K562 (cell line): ENCODE results near the gene TTLL10. TPM values are rescaled to one million over a fixed set of nuclear protein-coding genes. Genes with fewer than 3 reads are reported as not detected.
A peak's percentile ranks its signal among the peaks of the same experiment; 100 is the strongest.

ENCODE experiments used
- CEBPB ChIP-seq: fragments of 450-650 bp; IDR thresholded peaks from 2 replicates; pipeline ENCODE4 v1.6.1; 2016; ENCODE audit warnings: missing genetic modification characterization, missing compliant biosample characterization
- CREM ChIP-seq: IDR thresholded peaks from 2 replicates; pipeline ENCODE4 v1.6.1; 2014; ENCODE audit warnings: antibody characterized with exemption, low read depth
- ETV1 ChIP-seq: fragments of 450-650 bp; conservative IDR thresholded peaks from 2 replicates; pipeline ENCODE4 v1.6.1; 2016; ENCODE audit warnings: missing genetic modification characterization, control low read depth, low read depth, missing compliant biosample characterization
- L3MBTL2 ChIP-seq: fragments of 450-650 bp; IDR thresholded peaks from 2 replicates; pipeline ENCODE4 v1.6.1; 2016; ENCODE audit warnings: mild to moderate bottlenecking, moderate library complexity
- POLR2G ChIP-seq: fragments of 200-400 bp; formaldehyde crosslinking; IDR thresholded peaks from 2 replicates; pipeline ENCODE4 v1.6.1; 2017; ENCODE audit warnings: low read depth, mild to moderate bottlenecking, antibody characterized with exemption, low read length, moderate library complexity
- TOE1 ChIP-seq, 2 experiments: fragments of 450-650 bp in 1 of 2; sonication (generic) in 1 of 2; formaldehyde crosslinking in 1 of 2; IDR thresholded peaks; 2 replicates each; pipeline versions ENCODE4 v1.7.1 to v1.8.0; 2016 to 2022; ENCODE audit warnings: borderline replicate concordance in 2 of 2, mild to moderate bottlenecking in 2 of 2, antibody characterized with exemption in 1 of 2, inconsistent platforms in 1 of 2, low read depth in 1 of 2, missing genetic modification reagents in 1 of 2, moderate library complexity in 1 of 2
- ZSCAN32 ChIP-seq: fragments of 450-650 bp; formaldehyde crosslinking; IDR thresholded peaks from 2 replicates; pipeline ENCODE4 v1.4.0; 2020; ENCODE audit warnings: mild to moderate bottlenecking, moderate library complexity
- polyA plus RNA-seq, 8 experiments: library from polyadenylated mRNA; depleted of rRNA in 4 of 8; stranded (reverse) in 5 of 8; unstranded in 3 of 8; fragments of >200 nt; fragmentation: Nextera tagmentation in 2 of 8; fragmentation: Illumina TruSeq in 1 of 8; extraction: Ambion mirVana in 2 of 8; extraction: Trizol in 1 of 8; gene quantifications; 2 replicates each; pipeline versions ENCODE4 v1.2.1 to v1.2.3, GENCODE V29; 2011 to 2014; ENCODE audit warnings: inconsistent platforms in 1 of 8, missing spikeins in 1 of 8
- total RNA-seq, 7 experiments: library from RNA; depleted of rRNA in 6 of 7; stranded (reverse); fragments of >200 nt in 6 of 7; fragmentation: Illumina TruSeq in 2 of 7; extraction: Trizol in 2 of 7; gene quantifications; 2 replicates each; pipeline versions ENCODE4 v1.2.1 to v1.2.3, GENCODE V29; 2011 to 2021; ENCODE audit warnings: low replicate concordance in 1 of 7
- TF ChIP-seq, protein P1 (sequence below): fragments of 200-400 bp; formaldehyde crosslinking; IDR thresholded peaks from 2 replicates; pipeline ENCODE4 v1.6.1; 2017; ENCODE audit warnings: mild to moderate bottlenecking, low read depth, low read length, moderate library complexity
- TF ChIP-seq, protein P2 (sequence below): IDR thresholded peaks from 2 replicates; pipeline ENCODE4 v1.6.1; 2012; ENCODE audit warnings: low read depth, low read length, improper control_type of control experiment, borderline replicate concordance
- TF ChIP-seq, protein P3 (sequence below), 2 experiments: fragments of 450-650 bp in 1 of 2; sonication (generic) in 1 of 2; formaldehyde crosslinking in 1 of 2; IDR thresholded peaks in 1 of 2; conservative IDR thresholded peaks in 1 of 2; 2 replicates each; pipeline versions ENCODE4 v1.6.1 to v1.8.1; 2016 to 2023; ENCODE audit warnings: mild to moderate bottlenecking in 2 of 2, moderate library complexity in 2 of 2, inconsistent platforms in 1 of 2, missing genetic modification reagents in 1 of 2
- TF ChIP-seq, protein P4 (sequence below): fragments of 250-450 bp; sonication (Bioruptor Pico); IDR thresholded peaks from 2 replicates; pipeline ENCODE4 v1.8.0; 2021; ENCODE audit warnings: mild to moderate bottlenecking, moderate library complexity
- TF ChIP-seq, protein P5 (sequence below): fragments of 250-450 bp; sonication (Bioruptor Pico); IDR thresholded peaks from 2 replicates; pipeline ENCODE4 v1.5.0; 2021
- TF ChIP-seq, protein P6 (sequence below): fragments of 450-650 bp; IDR thresholded peaks from 2 replicates; pipeline ENCODE4 v1.6.1; 2016; ENCODE audit warnings: low read depth, mild to moderate bottlenecking, moderate library complexity
- TF ChIP-seq, protein P7 (sequence below): fragments of 450-650 bp; IDR thresholded peaks from 2 replicates; pipeline ENCODE4 v1.6.1; 2016; ENCODE audit warnings: borderline replicate concordance

TTLL10 gene
- total and polyA plus RNA-seq, 9 of the 15 experiments (the other 6 are each of a cell fraction or from before 2014, with no cell fraction given) = not detected

DNA sequence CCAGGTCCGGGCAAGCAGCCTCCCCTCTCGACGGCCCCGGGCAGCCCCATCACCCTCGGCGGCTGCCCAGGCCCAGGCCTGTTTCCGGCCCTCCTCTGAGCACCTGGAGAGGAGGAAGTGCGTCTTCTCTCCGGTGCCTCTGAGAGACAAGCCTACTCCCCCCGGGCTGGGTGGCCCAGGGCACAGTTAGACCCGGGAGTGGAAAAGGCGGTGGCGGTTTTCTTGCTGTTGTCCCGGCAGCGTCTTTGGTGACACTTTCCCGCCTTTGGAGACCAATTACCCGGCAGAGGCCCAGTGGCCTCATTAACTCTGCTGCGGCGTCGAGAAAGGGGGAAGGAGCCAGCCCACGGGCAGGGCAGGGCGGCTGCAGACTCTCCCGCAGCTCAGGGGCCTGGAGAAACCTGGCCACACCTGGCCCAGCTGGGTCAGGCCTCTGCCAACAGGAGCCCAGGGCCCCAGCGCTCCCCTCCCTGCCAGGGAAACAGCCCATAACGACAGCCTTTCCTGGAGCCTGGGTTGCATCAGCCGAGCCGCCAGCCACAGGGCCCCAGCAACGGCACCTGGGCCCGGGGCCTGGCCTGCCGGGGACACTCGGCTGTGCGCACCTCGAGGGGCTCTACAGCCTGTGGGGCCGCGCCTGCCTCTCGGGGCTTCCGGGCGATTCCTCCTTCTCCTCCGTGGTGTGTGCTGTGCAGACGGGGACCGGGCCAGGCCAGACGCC, 29.4 kb upstream of the TTLL10 start (continued):
- TF ChIP-seq, protein P1, sequence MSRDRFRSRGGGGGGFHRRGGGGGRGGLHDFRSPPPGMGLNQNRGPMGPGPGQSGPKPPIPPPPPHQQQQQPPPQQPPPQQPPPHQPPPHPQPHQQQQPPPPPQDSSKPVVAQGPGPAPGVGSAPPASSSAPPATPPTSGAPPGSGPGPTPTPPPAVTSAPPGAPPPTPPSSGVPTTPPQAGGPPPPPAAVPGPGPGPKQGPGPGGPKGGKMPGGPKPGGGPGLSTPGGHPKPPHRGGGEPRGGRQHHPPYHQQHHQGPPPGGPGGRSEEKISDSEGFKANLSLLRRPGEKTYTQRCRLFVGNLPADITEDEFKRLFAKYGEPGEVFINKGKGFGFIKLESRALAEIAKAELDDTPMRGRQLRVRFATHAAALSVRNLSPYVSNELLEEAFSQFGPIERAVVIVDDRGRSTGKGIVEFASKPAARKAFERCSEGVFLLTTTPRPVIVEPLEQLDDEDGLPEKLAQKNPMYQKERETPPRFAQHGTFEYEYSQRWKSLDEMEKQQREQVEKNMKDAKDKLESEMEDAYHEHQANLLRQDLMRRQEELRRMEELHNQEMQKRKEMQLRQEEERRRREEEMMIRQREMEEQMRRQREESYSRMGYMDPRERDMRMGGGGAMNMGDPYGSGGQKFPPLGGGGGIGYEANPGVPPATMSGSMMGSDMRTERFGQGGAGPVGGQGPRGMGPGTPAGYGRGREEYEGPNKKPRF = no peak
- TF ChIP-seq TOE1 (IDR thresholded peaks at IDR 0.05; ENCODE audit: borderline replicate concordance) = no peak
- TF ChIP-seq TOE1 (CRISPR knock-in tag; IDR thresholded peaks at IDR 0.05; ENCODE audit: borderline replicate concordance, low read depth) = no peak
- TF ChIP-seq CEBPB (tag) = no peak
- TF ChIP-seq ETV1 = no peak
- TF ChIP-seq, protein P2, sequence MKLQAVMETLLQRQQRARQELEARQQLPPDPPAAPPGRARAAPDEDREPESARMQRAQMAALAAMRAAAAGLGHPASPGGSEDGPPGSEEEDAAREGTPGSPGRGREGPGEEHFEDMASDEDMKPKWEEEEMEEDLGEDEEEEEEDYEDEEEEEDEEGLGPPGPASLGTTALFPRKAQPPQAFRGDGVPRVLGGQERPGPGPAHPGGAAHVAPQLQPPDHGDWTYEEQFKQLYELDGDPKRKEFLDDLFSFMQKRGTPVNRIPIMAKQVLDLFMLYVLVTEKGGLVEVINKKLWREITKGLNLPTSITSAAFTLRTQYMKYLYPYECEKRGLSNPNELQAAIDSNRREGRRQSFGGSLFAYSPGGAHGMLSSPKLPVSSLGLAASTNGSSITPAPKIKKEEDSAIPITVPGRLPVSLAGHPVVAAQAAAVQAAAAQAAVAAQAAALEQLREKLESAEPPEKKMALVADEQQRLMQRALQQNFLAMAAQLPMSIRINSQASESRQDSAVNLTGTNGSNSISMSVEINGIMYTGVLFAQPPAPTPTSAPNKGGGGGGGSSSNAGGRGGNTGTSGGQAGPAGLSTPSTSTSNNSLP = no peak
- peak; percentile 60 for TF ChIP-seq L3MBTL2
- TF ChIP-seq POLR2G = 0 out of 2 replicates have a peak, but pooled peaks have one; percentile 9
- TF ChIP-seq, protein P3, sequence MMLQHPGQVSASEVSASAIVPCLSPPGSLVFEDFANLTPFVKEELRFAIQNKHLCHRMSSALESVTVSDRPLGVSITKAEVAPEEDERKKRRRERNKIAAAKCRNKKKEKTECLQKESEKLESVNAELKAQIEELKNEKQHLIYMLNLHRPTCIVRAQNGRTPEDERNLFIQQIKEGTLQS (IDR thresholded peaks at IDR 0.05) = peak; percentile 58; the same call in 1 of the 2 replicates
- TF ChIP-seq, protein P3 (CRISPR knock-in tag; conservative IDR thresholded peaks at IDR 0.05) = no peak
- TF ChIP-seq, protein P4, sequence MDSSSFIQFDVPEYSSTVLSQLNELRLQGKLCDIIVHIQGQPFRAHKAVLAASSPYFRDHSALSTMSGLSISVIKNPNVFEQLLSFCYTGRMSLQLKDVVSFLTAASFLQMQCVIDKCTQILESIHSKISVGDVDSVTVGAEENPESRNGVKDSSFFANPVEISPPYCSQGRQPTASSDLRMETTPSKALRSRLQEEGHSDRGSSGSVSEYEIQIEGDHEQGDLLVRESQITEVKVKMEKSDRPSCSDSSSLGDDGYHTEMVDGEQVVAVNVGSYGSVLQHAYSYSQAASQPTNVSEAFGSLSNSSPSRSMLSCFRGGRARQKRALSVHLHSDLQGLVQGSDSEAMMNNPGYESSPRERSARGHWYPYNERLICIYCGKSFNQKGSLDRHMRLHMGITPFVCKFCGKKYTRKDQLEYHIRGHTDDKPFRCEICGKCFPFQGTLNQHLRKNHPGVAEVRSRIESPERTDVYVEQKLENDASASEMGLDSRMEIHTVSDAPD (CRISPR knock-in tag) = no peak
- TF ChIP-seq ZSCAN32 (CRISPR knock-in tag) = no peak
- TF ChIP-seq, protein P5, sequence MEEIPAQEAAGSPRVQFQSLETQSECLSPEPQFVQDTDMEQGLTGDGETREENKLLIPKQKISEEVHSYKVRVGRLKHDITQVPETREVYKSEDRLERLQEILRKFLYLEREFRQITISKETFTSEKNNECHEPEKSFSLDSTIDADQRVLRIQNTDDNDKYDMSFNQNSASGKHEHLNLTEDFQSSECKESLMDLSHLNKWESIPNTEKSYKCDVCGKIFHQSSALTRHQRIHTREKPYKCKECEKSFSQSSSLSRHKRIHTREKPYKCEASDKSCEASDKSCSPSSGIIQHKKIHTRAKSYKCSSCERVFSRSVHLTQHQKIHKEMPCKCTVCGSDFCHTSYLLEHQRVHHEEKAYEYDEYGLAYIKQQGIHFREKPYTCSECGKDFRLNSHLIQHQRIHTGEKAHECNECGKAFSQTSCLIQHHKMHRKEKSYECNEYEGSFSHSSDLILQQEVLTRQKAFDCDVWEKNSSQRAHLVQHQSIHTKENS (CRISPR knock-in tag) = no peak
- TF ChIP-seq, protein P6, sequence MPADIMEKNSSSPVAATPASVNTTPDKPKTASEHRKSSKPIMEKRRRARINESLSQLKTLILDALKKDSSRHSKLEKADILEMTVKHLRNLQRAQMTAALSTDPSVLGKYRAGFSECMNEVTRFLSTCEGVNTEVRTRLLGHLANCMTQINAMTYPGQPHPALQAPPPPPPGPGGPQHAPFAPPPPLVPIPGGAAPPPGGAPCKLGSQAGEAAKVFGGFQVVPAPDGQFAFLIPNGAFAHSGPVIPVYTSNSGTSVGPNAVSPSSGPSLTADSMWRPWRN = no peak
- no peak for TF ChIP-seq CREM
- TF ChIP-seq, protein P7, sequence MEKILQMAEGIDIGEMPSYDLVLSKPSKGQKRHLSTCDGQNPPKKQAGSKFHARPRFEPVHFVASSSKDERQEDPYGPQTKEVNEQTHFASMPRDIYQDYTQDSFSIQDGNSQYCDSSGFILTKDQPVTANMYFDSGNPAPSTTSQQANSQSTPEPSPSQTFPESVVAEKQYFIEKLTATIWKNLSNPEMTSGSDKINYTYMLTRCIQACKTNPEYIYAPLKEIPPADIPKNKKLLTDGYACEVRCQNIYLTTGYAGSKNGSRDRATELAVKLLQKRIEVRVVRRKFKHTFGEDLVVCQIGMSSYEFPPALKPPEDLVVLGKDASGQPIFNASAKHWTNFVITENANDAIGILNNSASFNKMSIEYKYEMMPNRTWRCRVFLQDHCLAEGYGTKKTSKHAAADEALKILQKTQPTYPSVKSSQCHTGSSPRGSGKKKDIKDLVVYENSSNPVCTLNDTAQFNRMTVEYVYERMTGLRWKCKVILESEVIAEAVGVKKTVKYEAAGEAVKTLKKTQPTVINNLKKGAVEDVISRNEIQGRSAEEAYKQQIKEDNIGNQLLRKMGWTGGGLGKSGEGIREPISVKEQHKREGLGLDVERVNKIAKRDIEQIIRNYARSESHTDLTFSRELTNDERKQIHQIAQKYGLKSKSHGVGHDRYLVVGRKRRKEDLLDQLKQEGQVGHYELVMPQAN = no peak
